GM12878 (cell line): ENCODE measurements around the gene PPP6R1.

ENCODE experiments used
- BRCA1 ChIP-seq: IDR thresholded peaks from 2 replicates; pipeline ENCODE4 v1.6.1; 2011; ENCODE audit warnings: low read depth, low read length, improper control_type of control experiment
- CTCF ChIP-seq, 3 experiments: IDR thresholded peaks in 2 of 3; conservative IDR thresholded peaks in 1 of 3; 2 replicates each; pipeline ENCODE4 v1.5.1; 2011; ENCODE audit warnings: low read depth in 3 of 3, low read length in 3 of 3, mild to moderate bottlenecking in 3 of 3, control low read depth in 2 of 3, moderate library complexity in 2 of 3, inconsistent platforms in 1 of 3, mixed read lengths in 1 of 3; ENCODE audit not compliant: control insufficient read depth in 2 of 3, insufficient read depth in 1 of 3; ENCODE audit errors: extremely low read depth in 1 of 3
- E2F4 ChIP-seq: IDR thresholded peaks from 2 replicates; pipeline ENCODE4 v1.6.1; 2012; ENCODE audit warnings: low read depth, low read length, improper control_type of control experiment
- POLR2A ChIP-seq: IDR thresholded peaks from 2 replicates; pipeline ENCODE4 v1.6.1; 2011; ENCODE audit warnings: low read depth, mild to moderate bottlenecking, low read length
- SIN3A ChIP-seq: IDR thresholded peaks from 2 replicates; pipeline ENCODE4 v1.6.1; 2012; ENCODE audit warnings: low read depth, low read length, improper control_type of control experiment

DNA sequence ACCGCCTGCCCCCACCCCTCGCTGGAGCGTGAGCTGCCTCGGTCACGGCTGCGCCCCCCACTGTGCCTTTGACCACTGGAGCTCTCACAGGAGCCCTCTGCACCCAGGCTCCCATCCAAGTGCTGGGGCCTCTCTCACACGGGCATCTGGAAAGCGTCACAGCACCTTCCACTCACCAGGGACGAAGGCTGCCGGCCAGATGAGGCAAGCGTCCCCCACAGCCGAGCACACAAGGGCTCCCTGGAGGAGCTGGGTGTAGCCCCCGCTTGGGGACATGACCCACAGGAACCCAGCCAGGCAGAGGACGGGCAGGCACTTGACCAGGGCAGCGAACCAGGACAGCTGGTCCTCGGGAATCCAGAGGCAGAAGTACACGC, 30.8 kb downstream of the PPP6R1 start:
- TF ChIP-seq CTCF (IDR thresholded peaks at IDR 0.05 in 2 of 3, conservative IDR thresholded peaks at IDR 0.05 in 1 of 3; ENCODE audit: control insufficient read depth in 2 of 3, extremely low read depth in 1 of 3, insufficient read depth in 1 of 3, low read depth in 3 of 3, low read length in 3 of 3) (no peak), BRCA1 (no peak), SIN3A (no peak), POLR2A (no peak; the same call in none of the 2 replicates), E2F4 (no peak)
